HG03045 (cell line): ENCODE results near the gene LMF1.
"Not testable (repeated sequence)": the region's sequence is repeated elsewhere in the genome, so short reads cannot be mapped to it uniquely, and the experiment has no call there.

Source experiments
- ATAC-seq: cut with Tn5 transposase; IDR thresholded peaks from one replicate; pipeline ENCODE4 v1.9.1; 2021; ENCODE audit warnings: mild to moderate bottlenecking, moderate library complexity; ENCODE audit not compliant: unreplicated experiment

LMF1 gene

DNA sequence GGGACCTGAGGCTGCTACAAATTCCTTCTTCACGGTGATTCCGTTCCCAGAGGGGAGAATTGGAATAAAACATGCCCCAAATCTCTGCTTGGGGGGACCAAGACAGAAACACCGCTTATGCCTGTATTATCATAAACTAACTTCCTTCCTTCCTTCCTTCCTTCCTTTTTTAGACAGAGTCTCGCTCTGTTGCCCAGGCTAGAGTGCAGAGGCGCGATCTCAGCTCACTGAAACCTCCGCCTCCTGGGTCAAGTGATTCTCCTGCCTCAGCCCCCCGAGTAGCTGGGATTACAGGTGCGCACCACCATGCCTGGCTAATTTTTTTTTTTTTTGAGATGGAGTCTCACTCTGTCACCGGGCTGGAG is 150.8 kb downstream of the LMF1 start:
- not testable (repeated sequence) for ATAC-seq

DNA sequence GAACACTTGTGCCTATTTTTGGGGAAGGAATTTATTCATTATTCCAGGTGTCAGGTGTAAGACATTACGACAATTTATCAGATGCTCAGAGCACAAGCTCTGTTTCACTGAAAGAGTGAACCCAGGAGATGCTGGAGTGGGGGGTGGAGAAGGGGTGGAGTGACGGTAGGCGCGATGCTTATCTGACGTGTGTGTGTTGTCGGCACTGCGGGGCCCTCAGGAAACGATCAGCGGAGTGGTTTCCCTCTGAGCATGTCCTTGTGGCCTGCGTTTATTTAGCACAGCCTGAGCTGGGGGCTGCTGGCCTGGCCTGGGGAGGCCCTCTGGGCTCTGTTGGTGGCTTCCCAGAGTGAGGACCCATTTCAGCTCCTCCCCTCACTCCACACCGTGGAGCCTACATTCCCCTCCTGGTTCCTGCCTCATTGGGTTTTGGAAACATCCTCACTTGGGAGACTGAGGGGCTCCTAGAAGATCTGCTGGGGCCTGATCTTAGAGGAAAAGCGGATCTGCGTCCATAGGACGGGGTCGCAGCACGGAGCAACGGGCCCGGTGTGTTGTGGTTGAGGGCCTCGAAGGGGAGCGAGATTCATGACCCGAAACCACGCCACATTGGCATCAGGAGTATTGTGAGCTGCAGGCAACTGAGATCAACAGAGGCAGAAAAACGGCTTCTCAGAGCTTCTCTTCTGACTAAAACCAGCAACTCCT is 151.3 kb downstream of the LMF1 start:
- ATAC-seq: no peak

- no peak for ATAC-seq
These were observed 152.2 kb downstream of the LMF1 start for GRCh38 chr16:818592-818991.

DNA sequence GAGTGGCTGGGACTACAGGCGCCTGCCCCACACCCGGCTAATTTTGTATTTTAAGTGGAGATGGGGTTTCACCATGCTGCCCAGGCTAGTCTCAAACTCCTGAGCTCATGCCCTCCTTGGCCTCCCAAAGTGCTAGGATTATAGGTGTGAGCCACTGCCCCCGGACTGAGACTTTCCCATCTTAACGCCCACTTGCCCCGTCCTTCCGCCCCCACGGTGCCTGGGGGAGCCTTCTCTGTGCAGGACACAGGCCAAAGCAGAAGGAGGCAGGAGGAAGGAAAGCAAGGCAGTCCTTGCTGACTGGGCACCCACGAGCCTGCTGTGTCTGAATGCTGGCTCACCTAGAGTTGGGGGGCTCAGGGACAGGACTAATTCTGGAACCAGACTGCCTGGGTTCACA is 152.7 kb downstream of the LMF1 start:
- no peak for ATAC-seq

GRCh38 chr16:817001-817906 is 153.5 kb downstream of the LMF1 start:
- ATAC-seq: no peak

DNA sequence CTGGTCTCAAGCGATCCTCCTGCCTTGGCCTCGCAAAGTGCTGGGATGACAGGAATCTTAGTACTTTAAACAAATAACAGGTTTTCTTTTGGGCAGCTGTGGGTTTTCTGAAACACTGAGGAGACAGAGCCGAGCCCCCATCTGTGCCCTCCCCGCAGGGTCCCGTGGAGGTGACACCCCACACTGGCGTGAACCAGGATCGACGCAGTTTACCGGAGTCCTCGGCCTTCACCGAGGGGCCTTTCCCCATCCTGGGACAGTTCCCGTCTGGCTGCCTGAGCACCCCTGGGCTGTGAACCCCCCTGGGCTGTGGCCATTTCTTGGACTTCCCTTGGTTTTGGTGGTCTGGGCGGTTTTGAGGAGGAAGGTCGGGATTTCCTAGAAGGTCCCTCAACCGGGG is 154.9 kb downstream of the LMF1 start:
- no peak for ATAC-seq

DNA sequence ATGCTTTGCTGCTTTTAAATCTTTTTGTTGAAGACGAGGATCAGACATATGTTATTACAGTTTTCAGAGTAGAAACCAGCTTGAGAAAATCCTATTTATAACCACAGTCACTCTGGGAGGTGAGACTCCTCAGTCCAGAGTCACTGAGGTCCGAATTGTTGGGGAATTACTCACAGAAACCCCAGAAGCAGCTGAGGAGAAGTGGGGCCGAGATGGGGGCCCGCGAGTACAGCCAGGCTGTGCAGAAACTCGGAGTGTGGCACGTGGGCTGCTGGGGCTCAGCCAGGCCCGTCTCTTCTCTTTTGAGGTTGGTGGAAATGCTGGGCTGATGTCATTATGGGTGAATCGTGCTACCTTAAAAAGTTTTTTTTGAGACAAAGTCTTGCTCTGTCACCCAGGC is 155.8 kb downstream of the LMF1 start:
- no peak for ATAC-seq

DNA sequence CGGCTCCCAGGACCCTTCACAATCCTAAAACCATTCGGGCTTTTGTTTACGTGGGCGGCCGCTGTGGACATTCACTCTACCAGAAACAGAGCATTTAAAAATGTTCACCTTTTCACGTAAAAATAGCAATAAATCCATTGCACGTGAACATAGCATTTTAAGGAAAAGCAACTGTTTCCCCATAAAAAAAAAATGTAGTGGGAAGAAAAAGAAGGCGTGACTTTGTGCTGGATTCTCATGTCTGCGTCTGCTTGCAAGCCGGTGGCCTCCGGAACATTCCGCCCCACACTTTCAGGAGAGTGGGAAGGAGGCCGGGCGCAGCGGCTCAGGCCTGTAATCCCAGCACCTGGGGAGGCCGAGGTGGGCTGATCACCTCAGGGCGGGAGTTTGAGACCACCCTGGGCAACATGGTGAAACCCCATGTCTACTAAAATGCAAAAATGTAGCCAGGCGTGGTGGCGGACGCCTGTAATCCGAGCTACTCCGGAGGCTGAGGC is 156.8 kb downstream of the LMF1 start:
- ATAC-seq: no peak

DNA sequence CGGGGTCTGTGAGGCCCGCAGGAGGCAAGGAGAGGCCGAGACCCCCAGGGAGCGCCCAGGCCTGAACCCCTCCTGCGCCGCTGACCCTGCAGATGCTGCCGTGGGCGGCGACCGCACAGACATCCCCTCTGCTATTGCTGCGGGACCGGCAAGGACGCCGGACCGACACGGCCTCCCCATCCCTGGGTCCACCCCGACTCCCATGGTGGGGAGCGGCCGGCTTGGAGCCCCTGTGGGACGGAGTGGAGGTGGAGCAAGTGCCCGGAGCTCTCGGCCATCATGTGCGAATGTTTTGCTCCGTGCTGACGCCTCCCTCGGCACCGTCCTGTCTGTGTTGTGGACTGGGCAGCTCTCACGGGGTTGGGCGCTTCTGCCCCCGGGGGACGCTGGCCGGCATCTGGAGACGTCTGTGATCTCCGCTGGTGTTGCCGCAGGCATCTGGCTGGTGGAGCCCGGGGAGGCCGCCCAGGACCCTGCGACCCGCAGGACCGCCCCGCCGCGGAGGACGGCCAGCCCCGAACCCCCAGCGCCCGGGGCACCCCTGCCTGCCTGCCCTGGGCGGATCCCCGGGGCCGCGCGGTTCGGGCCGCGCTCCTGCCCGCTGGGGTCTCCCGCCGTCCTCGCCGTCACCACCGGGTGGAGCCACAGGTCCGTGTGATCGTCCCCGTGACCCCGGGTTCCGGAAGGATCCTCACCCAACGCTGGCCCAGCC is 157.4 kb downstream of the LMF1 start:
- no peak for ATAC-seq

DNA sequence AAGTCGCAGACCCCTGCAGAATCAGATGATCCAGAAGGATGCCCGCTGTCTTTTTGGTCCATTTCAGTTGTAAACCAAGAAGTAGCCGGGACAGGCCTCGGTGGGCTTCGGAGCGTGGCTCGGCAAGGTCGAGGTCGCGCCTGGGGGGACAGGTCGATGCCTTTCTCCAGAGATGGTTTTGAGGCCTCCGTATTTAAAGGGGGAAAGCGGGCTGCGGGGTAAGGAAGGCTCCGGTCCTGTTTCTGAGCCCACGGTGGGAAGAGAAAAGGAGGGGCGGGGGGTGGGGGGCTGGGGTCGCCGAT is 162.7 kb downstream of the LMF1 start:
- no peak for ATAC-seq

GRCh38 chr16:807347-808084 is 163.3 kb downstream of the LMF1 start:
- ATAC-seq: peak; percentile 90

DNA sequence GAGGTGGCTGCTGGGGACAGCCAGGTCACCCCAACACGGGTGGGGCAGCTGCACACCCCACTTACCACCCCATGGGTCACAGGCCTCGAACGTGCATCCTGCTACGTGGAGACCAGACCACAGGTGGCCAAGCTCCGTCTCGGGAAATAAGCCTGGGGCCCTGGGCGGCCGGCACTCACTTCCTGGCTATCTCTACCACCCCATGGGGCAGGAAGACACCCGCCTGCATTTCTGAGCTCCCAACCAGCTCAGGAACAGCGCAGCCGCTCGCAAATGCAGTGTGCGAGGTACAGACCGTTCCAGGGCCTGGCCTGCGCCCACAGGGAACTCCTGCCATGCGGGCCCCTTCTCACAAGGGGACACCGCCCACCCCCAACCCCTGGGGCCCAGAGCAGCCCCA is 165.3 kb downstream of the LMF1 start:
- ATAC-seq: no peak

DNA sequence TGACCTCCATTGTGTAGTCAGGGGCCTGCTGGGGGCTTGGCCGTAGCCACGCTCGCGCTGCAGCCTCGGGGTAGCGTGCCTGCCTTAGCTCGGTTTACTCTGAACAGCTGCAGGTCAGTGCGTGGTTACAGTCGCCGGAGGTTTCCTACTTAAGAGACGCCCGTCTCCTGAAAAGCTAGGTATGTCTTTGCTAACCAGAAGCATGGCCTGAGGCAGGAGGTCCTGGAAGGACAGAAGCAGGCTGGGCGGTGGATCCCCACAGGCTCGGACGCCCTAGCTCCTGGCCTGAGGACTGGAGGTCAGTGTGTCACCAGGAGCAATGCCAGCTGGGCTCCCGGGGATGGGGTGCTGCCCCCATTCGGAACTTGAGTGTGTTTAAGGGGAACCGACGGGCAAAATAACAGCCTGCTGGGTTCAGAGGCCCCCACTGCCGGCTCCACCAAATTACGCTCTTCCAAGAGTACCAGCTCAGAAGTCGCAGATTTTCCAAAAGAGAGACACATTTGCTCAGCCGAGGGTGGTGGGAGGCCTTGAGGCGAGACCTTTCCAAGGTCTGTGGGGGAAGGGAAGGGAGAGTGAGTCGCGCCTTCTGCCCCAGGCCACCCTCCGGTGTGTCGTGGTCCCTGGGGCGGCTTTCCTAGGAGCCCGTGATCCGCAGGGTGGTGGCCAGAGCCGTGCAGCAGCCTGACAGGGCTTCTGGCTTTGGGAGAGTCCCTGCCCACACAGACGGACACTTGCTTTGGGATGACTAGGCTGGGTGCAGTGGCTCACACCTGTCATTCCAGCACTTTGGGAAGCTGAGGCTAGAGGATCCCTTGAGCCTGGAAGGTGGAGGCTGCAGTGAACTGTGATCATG is 166.4 kb downstream of the LMF1 start:
- ATAC-seq: no peak

- no peak for ATAC-seq
These were observed 167.1 kb downstream of the LMF1 start for GRCh38 chr16:803754-804080.
